ENCODE results near the gene HES7. TPM values are rescaled to one million over a fixed set of nuclear protein-coding genes. Genes with fewer than 3 reads are reported as not detected.

Gene HES7
- total and polyA plus RNA-seq, 10 donors = 0.04 to 0.67 (median 0.41) TPM; not detected in 5

DNA sequence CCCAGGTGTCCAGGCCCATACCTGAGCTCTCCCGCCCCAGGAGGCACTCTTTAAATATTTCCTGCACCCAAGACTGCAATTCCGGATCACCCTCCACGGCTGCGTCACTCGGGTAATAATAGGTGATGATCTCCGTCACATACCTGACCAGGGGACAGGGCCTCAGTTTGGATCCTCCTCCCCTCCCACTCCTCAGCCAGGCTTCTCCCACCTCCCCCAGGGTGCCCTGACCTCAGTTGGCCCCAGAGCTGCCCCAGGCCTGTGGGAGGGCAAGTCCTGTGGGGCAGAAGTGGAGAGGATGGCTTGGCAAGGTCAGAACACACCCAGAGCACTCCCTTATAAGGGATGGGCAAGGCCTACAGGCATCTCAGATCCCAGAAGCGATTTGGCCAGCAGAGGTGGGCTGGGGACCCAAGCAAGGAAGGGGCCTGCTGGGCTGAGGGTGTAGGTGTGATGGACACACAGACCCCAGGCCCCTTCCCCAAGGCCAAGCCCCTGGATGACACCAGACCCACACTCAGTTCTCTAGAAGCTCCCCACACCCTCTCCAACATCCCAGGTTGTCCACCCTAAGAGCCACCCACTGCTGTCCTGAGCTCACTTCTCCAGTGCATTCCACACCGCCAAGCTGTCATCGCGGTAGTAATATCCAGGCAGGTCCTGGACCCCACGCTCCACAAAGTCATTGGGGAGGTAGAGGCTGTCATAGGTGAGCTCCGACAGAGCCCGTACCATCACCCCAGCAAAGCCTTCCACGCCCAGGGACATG is 48.1 kb downstream of the HES7 start:
- peaks cover 0 to 100% (median 63%) of the 10 kb centered on the region in 7 donors for H3K27me3 ChIP-seq (replicated peaks in 1 of 7)
- no peaks in the 10 kb centered on the region for H3K9me3 ChIP-seq
- 87 to 93% (median 91%) methylated on average over 10 to 14 of the region's 14 CpGs for WGBS, 5 donors
- H3K36me3 ChIP-seq = no peaks in the 10 kb centered on the region
- peak; percentile 58 for DNase-seq
- intact Hi-C loops (cut with DNase I; ENCODE audit: low total_unique reads) = loop anchor here (10.0 kb wide), 1 partner anchor 229 kb away; no protein-coding TSS in a partner anchor
- H3K27ac ChIP-seq = no peak overlapping the region
- TF ChIP-seq POLR2AphosphoS5 (IDR thresholded peaks at IDR 0.05) = no peak
- TF ChIP-seq, protein P1, sequence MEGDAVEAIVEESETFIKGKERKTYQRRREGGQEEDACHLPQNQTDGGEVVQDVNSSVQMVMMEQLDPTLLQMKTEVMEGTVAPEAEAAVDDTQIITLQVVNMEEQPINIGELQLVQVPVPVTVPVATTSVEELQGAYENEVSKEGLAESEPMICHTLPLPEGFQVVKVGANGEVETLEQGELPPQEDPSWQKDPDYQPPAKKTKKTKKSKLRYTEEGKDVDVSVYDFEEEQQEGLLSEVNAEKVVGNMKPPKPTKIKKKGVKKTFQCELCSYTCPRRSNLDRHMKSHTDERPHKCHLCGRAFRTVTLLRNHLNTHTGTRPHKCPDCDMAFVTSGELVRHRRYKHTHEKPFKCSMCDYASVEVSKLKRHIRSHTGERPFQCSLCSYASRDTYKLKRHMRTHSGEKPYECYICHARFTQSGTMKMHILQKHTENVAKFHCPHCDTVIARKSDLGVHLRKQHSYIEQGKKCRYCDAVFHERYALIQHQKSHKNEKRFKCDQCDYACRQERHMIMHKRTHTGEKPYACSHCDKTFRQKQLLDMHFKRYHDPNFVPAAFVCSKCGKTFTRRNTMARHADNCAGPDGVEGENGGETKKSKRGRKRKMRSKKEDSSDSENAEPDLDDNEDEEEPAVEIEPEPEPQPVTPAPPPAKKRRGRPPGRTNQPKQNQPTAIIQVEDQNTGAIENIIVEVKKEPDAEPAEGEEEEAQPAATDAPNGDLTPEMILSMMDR (IDR thresholded peaks at IDR 0.05 in 8 of 11, conservative IDR thresholded peaks at IDR 0.05 in 3 of 11) = peak in 1 of 11 experiments; percentile 7
- TF ChIP-seq POLR2A (IDR thresholded peaks at IDR 0.05) = no peak
- no peak overlapping the region for H3K4me3 ChIP-seq
- peaks cover 13 to 44% (median 41%) of the 10 kb centered on the region in 6 donors for H3K4me1 ChIP-seq

DNA sequence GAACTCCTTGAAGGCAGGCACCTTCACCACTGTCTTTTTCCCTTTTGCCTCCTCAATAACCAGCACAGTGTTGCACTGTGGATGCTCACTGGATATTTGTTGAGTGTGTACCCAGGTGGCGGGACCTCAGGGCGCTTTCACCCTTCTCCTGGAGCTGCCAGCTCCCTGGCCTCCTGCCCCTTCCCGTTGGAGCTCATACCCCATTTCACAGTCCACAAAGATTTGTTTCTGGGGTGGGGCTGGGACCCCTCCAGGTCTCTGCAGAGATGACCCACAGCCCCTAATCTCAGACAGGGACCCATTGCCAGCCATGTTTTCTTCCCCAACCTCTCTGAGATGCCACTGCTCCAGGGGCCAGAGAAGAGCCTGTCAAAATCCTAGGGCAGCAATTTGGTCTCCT is 48.8 kb downstream of the HES7 start:
- peaks cover 0 to 100% (median 63%) of the 10 kb centered on the region in 7 donors for H3K27me3 ChIP-seq (replicated peaks in 1 of 7)
- TF ChIP-seq, protein P1 (IDR thresholded peaks at IDR 0.05 in 8 of 11, conservative IDR thresholded peaks at IDR 0.05 in 3 of 11) = no peak
- no peak for TF ChIP-seq POLR2AphosphoS5 (IDR thresholded peaks at IDR 0.05)
- no peak for TF ChIP-seq POLR2A (IDR thresholded peaks at IDR 0.05)
- no peaks in the 10 kb centered on the region for H3K9me3 ChIP-seq
- intact Hi-C loops (cut with DNase I; ENCODE audit: low total_unique reads) = loop anchor here (10.0 kb wide), 1 partner anchor 230 kb away; no protein-coding TSS in a partner anchor
- peaks cover 11 to 38% (median 35%) of the 10 kb centered on the region in 6 donors for H3K4me1 ChIP-seq
- no peak overlapping the region for H3K4me3 ChIP-seq
- peak; percentile 21 for DNase-seq
- H3K36me3 ChIP-seq = no peaks in the 10 kb centered on the region
- 83 to 91% (median 87%) methylated on average over 3 of the region's 3 CpGs for WGBS, 5 donors
- no peak overlapping the region for H3K27ac ChIP-seq

DNA sequence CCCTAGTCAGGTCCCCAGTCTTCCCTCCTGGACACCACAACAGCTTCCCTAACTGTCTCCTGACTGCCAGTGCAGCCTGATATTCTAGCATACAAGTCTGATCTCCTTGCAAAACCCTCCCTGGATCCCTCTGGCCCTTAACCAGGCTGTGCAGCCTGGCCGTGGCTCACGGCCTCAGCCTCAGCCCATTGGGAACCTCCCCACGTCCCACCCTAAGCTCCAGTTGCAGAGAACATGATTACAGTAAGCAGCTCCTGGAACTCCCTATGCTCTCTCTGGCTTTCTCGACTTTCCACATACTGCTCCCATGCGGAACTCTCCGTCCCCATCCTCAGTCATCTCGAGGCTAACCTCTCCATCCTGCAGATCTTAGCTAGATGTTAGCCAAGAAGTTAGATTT is 49.4 kb downstream of the HES7 start:
- no peak overlapping the region for H3K27ac ChIP-seq
- H3K27me3 ChIP-seq (replicated peaks in 1 of 7) = peaks cover 0 to 98% (median 63%) of the 10 kb centered on the region in 7 donors
- H3K4me3 ChIP-seq = no peak overlapping the region
- no peak for TF ChIP-seq POLR2A (IDR thresholded peaks at IDR 0.05)
- no peak for TF ChIP-seq POLR2AphosphoS5 (IDR thresholded peaks at IDR 0.05)
- TF ChIP-seq, protein P1 (IDR thresholded peaks at IDR 0.05 in 8 of 11, conservative IDR thresholded peaks at IDR 0.05 in 3 of 11) = no peak
- H3K36me3 ChIP-seq = no peaks in the 10 kb centered on the region
- peak; percentile 21 for DNase-seq
- no peaks in the 10 kb centered on the region for H3K9me3 ChIP-seq
- intact Hi-C loops (cut with DNase I; ENCODE audit: low total_unique reads) = loop anchor here (10.0 kb wide), 1 partner anchor 230 kb away; no protein-coding TSS in a partner anchor
- 51 to 65% (median 62%) methylated on average over 7 of the region's 7 CpGs for WGBS, 5 donors
- H3K4me1 ChIP-seq = peaks cover 7 to 36% (median 31%) of the 10 kb centered on the region in 6 donors

Data from spleen (tissue), 11 donors.